K562 (cell line): ENCODE measurements around the gene RPL35. TPM values are rescaled to one million over a fixed set of nuclear protein-coding genes. Genes with fewer than 3 reads are reported as not detected.
"Not testable (repeated sequence)": the region's sequence is repeated elsewhere in the genome, so short reads cannot be mapped to it uniquely, and the experiment has no call there.

Experiments
- ATAC-seq: fragments of 200-7000 bp; cut with Tn5 transposase; 3 replicates; pipeline ENCODE4 v1.9.1; 2020; ENCODE audit warnings: moderate library complexity
- BruUV-seq: library from RNA; stranded (reverse); fragments of 400-500 nt; replicated peaks from 2 replicates; lab custom pipeline; 2021; lab: Mats Ljungman, UMichigan
- CTCF ChIA-PET: fragments of 300-600 bp; formaldehyde crosslinking; extraction: SDS; loops from one replicate; lab custom pipeline; 2021; ENCODE audit warnings: low intra/inter-chr PET ratio; lab: Yijun Ruan, JAX
- POLR2A ChIA-PET: fragments of 300-600, 350-650 bp; sonication (Branson Sonifier 250); formaldehyde crosslinking; extraction: SDS; loops from one replicate; lab custom pipeline; 2021; ENCODE audit warnings: antibody characterized with exemption, inconsistent platforms; lab: Yijun Ruan, JAX
- DNase-seq, 4 experiments: peaks; one replicate each; pipeline versions ENCODE4 v3.0.0 to v3.0.0-alpha.2; 2011 to 2018; ENCODE audit warnings: low spot score in 3 of 4, mixed read lengths in 3 of 4; ENCODE audit errors: extremely low read depth in 1 of 4
- FAIRE-seq: peaks from 2 replicates; lab custom pipeline; 2011; peaks lifted over from hg19 to GRCh38; lab: Jason Lieb, UNC
- H2AFZ ChIP-seq: 2 replicates; pipeline ENCODE4 v1.6.0; 2011; ENCODE audit warnings: low read depth, low read length, control low read depth, inconsistent platforms
- H3K27ac ChIP-seq: fragments of 200-600 bp; 3 replicates; pipeline ENCODE4 v1.8.0; 2011; ENCODE audit warnings: low read depth, mild to moderate bottlenecking, control low read depth, inconsistent platforms, low read length, moderate library complexity, mixed read lengths; ENCODE audit errors: extremely low read depth
- H3K27me3 ChIP-seq, 2 experiments: fragments of 300-600 bp in 1 of 2; 2 replicates in 1 of 2; 3 replicates in 1 of 2; pipeline versions ENCODE4 v1.6.0 to v1.8.0; 2011; ENCODE audit warnings: inconsistent platforms in 2 of 2, low read length in 2 of 2, mild to moderate bottlenecking in 1 of 2, mixed read lengths in 1 of 2, moderate library complexity in 1 of 2; ENCODE audit not compliant: control insufficient read depth in 2 of 2, insufficient read depth in 2 of 2
- H3K36me3 ChIP-seq: fragments of 300-600 bp; 3 replicates; pipeline ENCODE4 v1.8.0; 2011; ENCODE audit warnings: mild to moderate bottlenecking, low read length, inconsistent platforms; ENCODE audit not compliant: control insufficient read depth, insufficient read depth
- H3K4me1 ChIP-seq, 2 experiments: fragments of 200-600 bp in 1 of 2; replicated peaks in 1 of 2; 2 replicates in 1 of 2; 3 replicates in 1 of 2; pipeline versions ENCODE4 v1.5.1 to v1.8.0; 2011; ENCODE audit warnings: inconsistent platforms in 2 of 2, low read length in 2 of 2, mild to moderate bottlenecking in 1 of 2, mixed read lengths in 1 of 2, moderate library complexity in 1 of 2; ENCODE audit not compliant: control insufficient read depth in 2 of 2, insufficient read depth in 2 of 2
- H3K4me2 ChIP-seq: 2 replicates; pipeline ENCODE4 v1.6.1; 2011; ENCODE audit warnings: low read length, control low read depth, inconsistent platforms, mixed read lengths; ENCODE audit not compliant: insufficient read depth
- H3K4me3 ChIP-seq: fragments of 200-600 bp; sonication (generic), shearing (Covaris generic); 2 replicates; pipeline ENCODE4 v1.5.1; 2016; ENCODE audit warnings: control low read depth, inconsistent platforms
- H3K79me2 ChIP-seq: fragments of 200-600 bp; 3 replicates; pipeline ENCODE4 v1.8.0; 2011; ENCODE audit warnings: low read length, inconsistent platforms; ENCODE audit not compliant: control insufficient read depth, insufficient read depth
- H3K9ac ChIP-seq, 2 experiments: 2 replicates each; pipeline versions ENCODE4 v1.6.0 to v1.6.1; 2011; ENCODE audit warnings: low read depth in 2 of 2, low read length in 2 of 2, control low read depth in 1 of 2, inconsistent platforms in 1 of 2, mild to moderate bottlenecking in 1 of 2, mixed read lengths in 1 of 2; ENCODE audit not compliant: insufficient read depth in 1 of 2
- H3K9me1 ChIP-seq: one replicate; pipeline ENCODE4 v1.6.0; 2011; ENCODE audit warnings: inconsistent platforms, mild to moderate bottlenecking, low read length, moderate library complexity; ENCODE audit not compliant: control insufficient read depth, insufficient read depth
- H3K9me3 ChIP-seq: replicated peaks from 2 replicates; pipeline ENCODE4 v1.5.1; 2011; ENCODE audit warnings: low read depth, low read length, inconsistent platforms; ENCODE audit not compliant: control insufficient read depth, insufficient read depth
- H4K20me1 ChIP-seq: replicated peaks from 2 replicates; pipeline ENCODE4 v1.6.1; 2011; ENCODE audit warnings: low read length, inconsistent platforms, mixed read lengths; ENCODE audit not compliant: control insufficient read depth, insufficient read depth
- CTCF ChIP-seq, 3 experiments: IDR thresholded peaks in 2 of 3; conservative IDR thresholded peaks in 1 of 3; 2 replicates each; pipeline ENCODE4 v1.5.1; 2011 to 2012; ENCODE audit warnings: low read length in 3 of 3, mild to moderate bottlenecking in 3 of 3, control low read depth in 2 of 3, improper control_type of control experiment in 1 of 3, inconsistent platforms in 1 of 3, low read depth in 1 of 3, mixed read lengths in 1 of 3, moderate library complexity in 1 of 3; ENCODE audit not compliant: insufficient read depth in 2 of 3
- KAT2B ChIP-seq: IDR thresholded peaks from one replicate; pipeline ENCODE4 v1.6.1; 2012; ENCODE audit warnings: low read depth, mild to moderate bottlenecking, control low read depth, inconsistent platforms, low read length, moderate library complexity
- RAD21 ChIP-seq, 2 experiments: fragments of 250-450 bp in 1 of 2; fragments of 450-650 bp in 1 of 2; sonication (Bioruptor Pico) in 1 of 2; formaldehyde crosslinking in 1 of 2; IDR thresholded peaks in 1 of 2; conservative IDR thresholded peaks in 1 of 2; 2 replicates each; pipeline versions ENCODE4 v1.4.0 to v1.8.0; 2020 to 2022; ENCODE audit warnings: mild to moderate bottlenecking in 2 of 2, moderate library complexity in 1 of 2
- RBM17 ChIP-seq: fragments of 200-400 bp; formaldehyde crosslinking; IDR thresholded peaks from 2 replicates; pipeline ENCODE4 v1.6.1; 2017; ENCODE audit warnings: low read depth, mild to moderate bottlenecking, low read length, borderline replicate concordance
- STAT5A ChIP-seq: IDR thresholded peaks from 2 replicates; pipeline ENCODE4 v1.6.1; 2012; ENCODE audit warnings: low read length, inconsistent platforms, borderline replicate concordance
- ZBTB7A ChIP-seq: IDR thresholded peaks from 2 replicates; pipeline ENCODE4 v1.6.1; 2011; ENCODE audit warnings: low read depth, mild to moderate bottlenecking, low read length, moderate library complexity, borderline replicate concordance; ENCODE audit not compliant: control insufficient read depth
- ZNF3 ChIP-seq: fragments of 250-450 bp; sonication (Bioruptor Pico); IDR thresholded peaks from 2 replicates; pipeline ENCODE4 v1.5.0; 2021; ENCODE audit warnings: mild to moderate bottlenecking, moderate library complexity
- ZNF384 ChIP-seq: IDR thresholded peaks from 2 replicates; pipeline ENCODE4 v1.6.1; 2012; ENCODE audit warnings: low read depth, low read length, improper control_type of control experiment
- ZNF518B ChIP-seq: fragments of 250-450 bp; sonication (Bioruptor Pico); IDR thresholded peaks from 2 replicates; pipeline ENCODE4 v1.5.0; 2021; ENCODE audit warnings: mild to moderate bottlenecking, moderate library complexity
- ZNF57 ChIP-seq: fragments of 450-650 bp; formaldehyde crosslinking; IDR thresholded peaks from 2 replicates; pipeline ENCODE4 v1.4.0; 2020; ENCODE audit warnings: mild to moderate bottlenecking, moderate library complexity
- WGBS: fragments of 100-300 bp; shearing (Covaris generic); methylation state at CpG from one replicate; pipeline ENCODE4 v1.1.6; 2016; ENCODE audit warnings: low coverage, mixed read lengths; ENCODE audit not compliant: insufficient coverage; ENCODE audit errors: missing lambda C conversion rate; 5-methylcytosine and 5-hydroxymethylcytosine counted together
- in situ Hi-C: fragments of 300-500 bp; cut with MboI; formaldehyde crosslinking; loops from 4 replicates; pipeline ENCODE4 v1.15.0; 2018; ENCODE audit warnings: inconsistent platforms, mixed read lengths
- intact Hi-C: fragments of 100-400 bp; cut with micrococcal nuclease; formaldehyde crosslinking; loops from 2 replicates; pipeline ENCODE4 v1.14.2; 2022
- polyA plus RNA-seq, 8 experiments: library from polyadenylated mRNA; depleted of rRNA in 4 of 8; stranded (reverse) in 5 of 8; unstranded in 3 of 8; fragments of >200 nt; fragmentation: Nextera tagmentation in 2 of 8; fragmentation: Illumina TruSeq in 1 of 8; extraction: Ambion mirVana in 2 of 8; extraction: Trizol in 1 of 8; gene quantifications; 2 replicates each; pipeline versions ENCODE4 v1.2.1 to v1.2.3, GENCODE V29; 2011 to 2014; ENCODE audit warnings: inconsistent platforms in 1 of 8, missing spikeins in 1 of 8
- total RNA-seq, 7 experiments: library from RNA; depleted of rRNA in 6 of 7; stranded (reverse); fragments of >200 nt in 6 of 7; fragmentation: Illumina TruSeq in 2 of 7; extraction: Trizol in 2 of 7; gene quantifications; 2 replicates each; pipeline versions ENCODE4 v1.2.1 to v1.2.3, GENCODE V29; 2011 to 2021; ENCODE audit warnings: low replicate concordance in 1 of 7

The RPL35 gene
- total and polyA plus RNA-seq, 9 of the 15 experiments (the other 6 are each of a cell fraction or from before 2014, with no cell fraction given) = 1,755 to 5,101 (median 3,405) TPM

- TF ChIP-seq RAD21 (CRISPR knock-in tag; conservative IDR thresholded peaks at IDR 0.05 in 1 of 2, IDR thresholded peaks at IDR 0.05 in 1 of 2) (peak in 1 of 2 experiments; percentile 6; a peak in 1 of 4 replicates), ZNF57 (CRISPR knock-in tag) (no peak), STAT5A (no peak), CTCF (IDR thresholded peaks at IDR 0.05 in 2 of 3, conservative IDR thresholded peaks at IDR 0.05 in 1 of 3; ENCODE audit: insufficient read depth in 2 of 3, low read depth in 1 of 3, low read length in 3 of 3) (peak; percentile 26 to 47 (median 45); a peak in 5 of 6 replicates), ZNF384 (no peak), KAT2B (no peak), ZBTB7A (peak; percentile 37; the same call in 1 of the 2 replicates), ZNF518B (no peak), ZNF3 (CRISPR knock-in tag) (no peak), RBM17 (no peak)
- TF ChIP-seq, all 486 proteins: peak for 4
Observed at GRCh38 chr9:124839612-124840299, 22.0 kb downstream of the RPL35 start (continued).

- POLR2A ChIA-PET = interaction anchor here (0.9 to 1.1 kb wide), 3 partner anchors 11 to 20 kb away, joined by 3 to 5 read pairs (median 4); no protein-coding TSS in a partner anchor
- in situ Hi-C loops, ATAC-seq, H3K27ac ChIP-seq, BruUV-seq, H3K4me2 ChIP-seq, H3K9me3 ChIP-seq, H3K9me1 ChIP-seq, intact Hi-C loops, H3K9ac ChIP-seq, CTCF ChIA-PET, H3K79me2 ChIP-seq, H2AFZ ChIP-seq, H3K27me3 ChIP-seq, H4K20me1 ChIP-seq, DNase-seq, H3K36me3 ChIP-seq, FAIRE-seq, H3K4me3 ChIP-seq: not testable (repeated sequence)
- WGBS = 91% methylated on average over 12 of the region's 52 CpGs
- peaks cover 0 to 31% of the 10 kb centered on the region in 2 experiments; a peak in 3 of 5 replicates for H3K4me1 ChIP-seq
Observed at GRCh38 chr9:124838567-124839275, 23.0 kb downstream of the RPL35 start.
